GM18861 (cell line): ENCODE data around the gene REV3L.

Source experiments
- ATAC-seq: cut with Tn5 transposase; IDR thresholded peaks from one replicate; pipeline ENCODE4 v1.9.1; 2021; ENCODE audit not compliant: unreplicated experiment

REV3L gene

DNA sequence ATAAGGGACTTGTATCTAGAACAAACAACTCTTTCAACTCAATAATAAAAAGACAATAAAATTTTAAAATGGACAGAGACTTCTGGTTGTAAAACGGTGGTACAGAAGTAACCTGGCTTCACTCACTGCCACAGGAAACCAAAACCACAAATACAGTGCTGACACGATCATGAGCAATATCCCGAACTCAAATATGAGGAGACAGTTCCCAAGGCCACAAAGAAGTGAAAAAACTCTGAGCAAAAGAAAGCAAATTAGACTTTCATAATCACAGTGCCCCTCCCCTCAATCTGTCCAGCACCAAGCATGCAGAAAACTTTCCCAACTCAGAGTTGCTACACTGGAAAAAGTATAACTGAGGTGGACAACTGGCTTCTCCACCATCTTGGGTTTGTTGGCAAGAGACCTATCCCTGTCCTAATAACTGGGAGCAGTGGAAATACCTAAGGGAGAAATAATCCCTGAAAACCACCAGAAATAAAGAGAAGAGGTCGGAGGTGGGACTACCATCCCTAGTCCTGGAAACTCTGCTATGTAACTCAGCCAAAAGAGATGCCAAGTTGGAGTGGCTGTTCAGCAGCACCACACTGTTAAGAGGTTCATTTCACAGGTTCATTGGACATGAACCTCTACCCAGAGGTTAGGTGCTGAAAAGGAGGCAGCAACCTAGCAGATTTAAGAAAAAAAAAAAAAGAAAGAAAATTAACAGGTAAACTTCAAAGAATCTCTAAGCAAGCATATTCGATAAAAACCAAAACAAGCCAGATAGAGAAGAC, 55.5 kb downstream of the REV3L start:
- ATAC-seq = peak; percentile 72

DNA sequence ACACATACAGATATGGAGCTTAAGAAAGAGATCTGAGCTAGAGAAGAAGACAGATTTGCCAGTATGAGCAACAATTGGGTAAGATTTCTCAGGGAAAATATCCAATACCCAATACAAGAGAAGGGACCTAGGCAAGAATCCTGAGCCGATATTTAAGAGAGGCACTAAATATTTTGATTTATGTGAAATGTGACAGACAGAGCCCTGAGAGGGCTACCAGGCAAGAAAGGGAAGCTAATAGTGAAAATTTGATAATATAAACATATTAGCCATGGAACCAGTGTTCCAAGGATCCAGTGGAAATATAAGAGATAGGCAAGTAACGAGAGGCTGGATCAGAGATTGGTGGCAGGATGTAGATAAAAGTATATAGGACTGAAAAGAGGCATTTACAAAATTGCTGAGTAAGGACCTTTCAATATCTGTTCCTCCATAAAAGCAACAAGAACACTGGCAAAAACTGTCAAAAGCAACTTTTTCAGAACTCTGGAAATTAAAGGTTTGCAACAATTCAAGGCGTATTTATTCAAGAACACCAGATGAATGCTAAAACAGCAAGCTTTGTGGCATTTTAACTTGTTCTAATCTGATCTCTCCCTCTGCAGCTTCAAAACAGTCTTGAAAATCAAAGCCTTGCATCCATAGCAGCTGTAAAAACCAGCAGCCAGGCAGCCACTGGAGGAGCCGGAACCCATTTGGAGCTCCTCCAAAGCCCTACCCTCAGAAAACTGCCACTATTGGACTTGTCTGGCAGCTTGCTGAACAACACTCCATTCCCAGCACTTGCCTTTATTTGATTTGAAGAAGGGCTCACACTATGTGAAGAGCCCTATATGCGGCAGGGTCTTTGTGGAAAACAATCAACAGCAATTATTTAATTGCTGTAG, 58.8 kb downstream of the REV3L start:
- ATAC-seq = no peak

GRCh38 chr6:111423055-111423633, 59.9 kb downstream of the REV3L start:
- no peak for ATAC-seq

DNA sequence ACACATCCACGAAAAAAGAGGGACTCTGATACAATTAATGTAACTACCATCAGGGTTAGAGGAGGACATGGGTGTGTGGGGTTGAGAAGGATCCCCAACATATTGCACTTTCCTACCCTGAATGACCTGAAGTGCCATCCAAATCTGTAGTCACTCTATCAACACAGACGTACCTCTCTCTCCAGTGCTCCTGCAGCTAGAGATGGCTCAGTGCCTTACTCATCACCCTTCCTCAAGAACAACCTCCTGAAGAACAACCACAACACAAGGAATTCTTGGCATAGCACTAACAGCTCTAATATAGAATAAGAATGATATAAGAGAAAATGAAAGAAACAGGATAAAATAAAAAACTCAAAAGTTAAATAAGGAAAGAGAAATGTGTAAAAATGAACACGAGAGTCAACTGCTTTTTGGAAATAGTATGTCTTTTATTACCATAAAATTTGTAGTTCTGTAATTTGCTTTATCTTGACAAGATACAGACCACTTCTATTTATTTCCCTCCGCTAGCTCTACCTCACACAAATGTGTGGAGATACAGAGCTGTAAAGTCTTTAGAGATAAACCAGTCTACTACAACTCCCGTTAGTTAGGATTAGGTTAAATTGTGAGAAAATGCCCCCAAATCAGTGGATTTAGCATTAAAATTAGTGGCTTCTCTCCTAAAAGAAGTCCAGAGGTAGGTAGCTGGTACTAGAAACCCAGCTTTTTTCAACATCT, 63.9 kb downstream of the REV3L start:
- ATAC-seq = no peak

GRCh38 chr6:111417946-111418345, 65.1 kb downstream of the REV3L start:
- ATAC-seq = no peak

GRCh38 chr6:111417181-111417585, 65.8 kb downstream of the REV3L start:
- ATAC-seq = no peak

- ATAC-seq = no peak
Measured at GRCh38 chr6:111416529-111416928, 66.5 kb downstream of the REV3L start.

- no peak for ATAC-seq
Measured at GRCh38 chr6:111414373-111414772, 68.6 kb downstream of the REV3L start.

- ATAC-seq = peak; percentile 36
Measured at GRCh38 chr6:111411978-111412566, 70.9 kb downstream of the REV3L start.

DNA sequence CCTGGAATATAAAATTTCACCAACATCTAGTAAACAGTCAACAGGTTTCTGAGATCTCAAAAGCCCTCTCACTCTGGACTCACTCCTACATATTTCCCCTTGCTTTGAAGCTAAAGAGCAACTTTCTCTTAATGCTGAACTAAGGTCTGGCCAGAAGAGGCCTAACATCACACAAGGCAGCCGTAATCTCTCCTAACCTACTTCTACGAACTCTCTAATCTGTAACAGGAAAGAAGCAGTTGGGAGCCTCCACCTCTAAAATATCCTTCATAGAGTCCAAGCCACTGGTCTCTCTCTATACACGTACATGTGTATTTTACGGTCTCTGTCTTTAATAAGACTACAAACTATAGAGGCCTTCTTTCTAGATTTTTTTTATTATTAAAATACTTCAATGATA, 72.0 kb downstream of the REV3L start:
- ATAC-seq = no peak

- no peak for ATAC-seq
Measured at GRCh38 chr6:111410371-111410770, 72.6 kb downstream of the REV3L start.

- no peak for ATAC-seq
Measured at GRCh38 chr6:111409430-111409829, 73.6 kb downstream of the REV3L start.

GRCh38 chr6:111407686-111408085, 75.3 kb downstream of the REV3L start:
- ATAC-seq = no peak

- ATAC-seq = peak; percentile 98
Measured at GRCh38 chr6:111406200-111406721, 76.8 kb downstream of the REV3L start.

DNA sequence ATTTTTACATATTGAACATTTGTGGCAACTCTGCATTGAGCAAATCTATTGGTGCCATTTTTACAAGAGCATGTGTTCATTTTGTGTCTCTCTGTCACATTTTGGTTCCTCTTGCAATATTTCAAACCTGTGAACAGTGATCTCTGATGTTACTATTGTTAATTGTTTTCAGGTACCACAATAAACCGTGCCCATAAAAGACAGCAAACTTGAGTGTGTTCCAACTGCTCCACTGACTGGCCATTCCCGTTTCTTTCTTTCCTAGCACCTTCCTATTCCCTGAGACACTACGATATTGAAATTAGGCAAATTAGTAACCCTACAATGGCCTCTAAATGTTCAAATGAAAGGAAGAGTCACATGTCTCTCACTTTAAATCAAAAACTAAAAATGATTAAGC, 79.6 kb downstream of the REV3L start:
- no peak for ATAC-seq

DNA sequence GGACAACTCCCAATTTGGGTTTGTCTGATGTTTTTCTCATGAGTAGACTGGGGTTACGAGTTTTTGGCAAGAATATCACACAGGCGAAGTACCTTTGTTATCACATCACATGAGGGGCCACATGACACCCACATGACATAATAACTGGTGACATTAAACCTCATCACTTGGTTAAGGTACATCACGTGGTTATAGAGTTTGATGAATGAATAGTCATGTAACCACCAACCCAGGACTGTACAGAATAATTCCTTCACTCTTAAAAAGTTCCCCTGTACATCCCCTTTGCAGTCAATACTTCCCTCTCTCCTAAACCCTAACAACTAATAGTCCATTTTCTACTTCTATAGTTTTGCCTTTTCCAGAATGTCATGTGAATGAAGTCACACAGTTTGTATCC, 83.4 kb downstream of the REV3L start:
- ATAC-seq = no peak

DNA sequence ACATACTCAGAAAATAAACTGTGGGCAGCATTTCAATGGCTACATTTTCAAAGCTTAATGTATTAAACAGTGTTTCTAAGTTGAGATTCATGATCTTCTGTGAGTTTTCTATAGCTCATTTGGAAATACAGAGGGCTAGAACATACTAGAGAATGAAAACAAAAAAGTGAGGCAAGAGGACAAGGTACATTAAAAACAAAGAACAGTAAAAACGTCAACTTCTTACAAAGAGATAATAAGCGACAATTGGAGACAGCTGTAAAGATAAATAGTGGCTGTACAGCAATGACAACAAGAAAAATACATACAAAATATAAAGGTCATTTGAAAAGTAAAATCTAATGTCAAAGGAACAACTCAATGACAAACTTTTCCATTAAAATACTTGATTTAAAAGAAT, 94.3 kb downstream of the REV3L start:
- ATAC-seq = no peak

DNA sequence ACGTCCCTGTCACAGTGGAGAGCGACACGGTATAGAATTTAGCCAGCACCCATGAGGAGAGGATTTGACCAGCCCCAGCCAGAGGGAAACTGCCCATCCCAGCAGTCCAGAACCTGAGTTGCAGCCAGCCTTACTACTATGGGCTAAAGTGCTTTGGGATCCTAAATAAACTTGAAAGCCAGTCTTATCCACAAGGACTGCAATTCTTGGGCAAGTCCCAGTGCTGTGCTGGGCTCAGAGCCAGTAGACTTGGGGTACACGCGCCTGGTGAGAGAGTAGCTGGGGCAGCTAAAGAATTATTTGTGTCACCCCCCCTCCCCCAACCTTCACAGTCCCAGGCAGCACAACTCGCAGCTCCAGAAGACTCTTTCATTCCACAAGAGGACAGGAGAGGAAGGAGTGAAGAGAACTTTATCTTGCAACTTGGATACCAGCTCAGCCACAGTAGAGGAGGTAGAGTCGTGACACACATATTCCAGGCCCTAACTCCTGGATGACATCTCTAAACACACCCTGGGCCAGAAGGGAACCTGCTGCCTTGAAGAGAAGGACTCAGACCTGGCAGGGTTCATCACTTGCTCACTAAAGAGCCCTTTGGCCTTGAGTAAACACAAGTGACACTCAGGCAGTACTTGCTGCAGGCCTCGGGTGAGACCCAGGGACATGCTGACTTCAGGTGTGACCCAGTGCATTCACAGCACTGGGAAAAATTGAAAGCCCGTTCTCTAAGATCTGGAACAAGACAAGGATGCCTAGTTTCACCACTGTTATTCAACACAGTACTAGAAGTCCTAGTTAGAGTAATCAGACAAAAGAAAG, 100.3 kb downstream of the REV3L start:
- ATAC-seq = no peak

- ATAC-seq = no peak
Measured at GRCh38 chr6:111381728-111382127, 101.3 kb downstream of the REV3L start.

DNA sequence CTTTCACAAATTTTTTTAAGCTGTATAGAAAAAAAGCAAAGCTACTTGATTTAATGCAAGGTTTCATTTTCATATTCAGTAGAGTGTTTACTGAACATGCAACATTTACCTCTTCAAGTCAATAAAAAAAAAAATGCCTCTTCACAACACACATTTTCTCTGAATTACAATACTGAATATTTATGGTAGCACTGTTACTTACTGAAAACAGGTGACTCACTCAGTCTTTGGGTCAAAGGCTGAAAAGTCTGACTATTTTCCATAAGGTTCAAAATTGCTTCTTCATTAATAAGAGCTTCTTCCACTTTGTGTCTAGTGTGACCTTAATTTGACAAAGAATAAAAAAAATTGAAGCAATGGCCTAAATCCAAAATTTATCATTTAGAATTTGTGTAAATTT, 101.9 kb downstream of the REV3L start:
- ATAC-seq = no peak
